B cell (primary cell): ENCODE results near the gene CDYL2.

ENCODE experiments used
- EZH2 ChIP-seq: IDR thresholded peaks from 2 replicates; pipeline ENCODE4 v1.6.1; 2012; ENCODE audit warnings: borderline replicate concordance, low read depth, mild to moderate bottlenecking, moderate library complexity, low read length; ENCODE audit not compliant: insufficient read depth, poor library complexity, severe bottlenecking
- TF ChIP-seq, protein P1 (sequence below): fragments of 200-600 bp; IDR thresholded peaks from one replicate; pipeline ENCODE4 v1.8.0; 2022; ENCODE audit warnings: antibody characterized with exemption, mild to moderate bottlenecking

- no peak for TF ChIP-seq EZH2
- TF ChIP-seq, protein P1, sequence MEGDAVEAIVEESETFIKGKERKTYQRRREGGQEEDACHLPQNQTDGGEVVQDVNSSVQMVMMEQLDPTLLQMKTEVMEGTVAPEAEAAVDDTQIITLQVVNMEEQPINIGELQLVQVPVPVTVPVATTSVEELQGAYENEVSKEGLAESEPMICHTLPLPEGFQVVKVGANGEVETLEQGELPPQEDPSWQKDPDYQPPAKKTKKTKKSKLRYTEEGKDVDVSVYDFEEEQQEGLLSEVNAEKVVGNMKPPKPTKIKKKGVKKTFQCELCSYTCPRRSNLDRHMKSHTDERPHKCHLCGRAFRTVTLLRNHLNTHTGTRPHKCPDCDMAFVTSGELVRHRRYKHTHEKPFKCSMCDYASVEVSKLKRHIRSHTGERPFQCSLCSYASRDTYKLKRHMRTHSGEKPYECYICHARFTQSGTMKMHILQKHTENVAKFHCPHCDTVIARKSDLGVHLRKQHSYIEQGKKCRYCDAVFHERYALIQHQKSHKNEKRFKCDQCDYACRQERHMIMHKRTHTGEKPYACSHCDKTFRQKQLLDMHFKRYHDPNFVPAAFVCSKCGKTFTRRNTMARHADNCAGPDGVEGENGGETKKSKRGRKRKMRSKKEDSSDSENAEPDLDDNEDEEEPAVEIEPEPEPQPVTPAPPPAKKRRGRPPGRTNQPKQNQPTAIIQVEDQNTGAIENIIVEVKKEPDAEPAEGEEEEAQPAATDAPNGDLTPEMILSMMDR, result no peak
Observed at GRCh38 chr16:80627108-80627507, 177.3 kb downstream of the CDYL2 start.
